ENCODE results near the gene LRRC36. TPM values are rescaled to one million over a fixed set of nuclear protein-coding genes. Genes with fewer than 3 reads are reported as not detected.
A peak's percentile ranks its signal among the peaks of the same experiment; 100 is the strongest.

The LRRC36 gene
- total RNA-seq, 8 experiments from 2014 or later = 0.43 to 1.5 (median 1.0) TPM; not detected in 4

- no peak overlapping the region for H3K4me3 ChIP-seq
- in situ Hi-C loops (cut with MboI; ENCODE audit: low pct_unique_long_range_greater_than_20kb in 2 of 9, low sequenced_read_pairs in 9 of 9, unreplicated experiment in 9 of 9) = loop anchor here in 4 of 9 experiments (25.0 kb wide), 3 partner anchors 158 to 483 kb away; partner anchors contain the start of genes CES2 (in 1 of the 4), CIAO2B (in 1 of the 4), FHOD1 (in 1 of the 4) and RRAD (in 1 of the 4)
- no peak for ATAC-seq (replicated peaks in 6 of 8)
- H3K27ac ChIP-seq = no peak overlapping the region
- H3K4me1 ChIP-seq (replicated peaks in 1 of 2) = peaks cover 17 to 21% of the 10 kb centered on the region in 2 donors
- WGBS, 10 experiments = 40 to 89% (median 85%) methylated on average over 1 to 3 of the region's 3 CpGs; no CpG with 5 or more reads in 6 of the 10 experiments
Measured at GRCh38 chr16:67419931-67420330, 93.3 kb downstream of the LRRC36 start.

- ATAC-seq (replicated peaks in 6 of 8) = no peak
- no peak overlapping the region for H3K27ac ChIP-seq
- H3K4me3 ChIP-seq = no peak overlapping the region
- in situ Hi-C loops (cut with MboI; ENCODE audit: low pct_unique_long_range_greater_than_20kb in 2 of 9, low sequenced_read_pairs in 9 of 9, unreplicated experiment in 9 of 9) = loop anchor here in 4 of 9 experiments (25.0 kb wide), 3 partner anchors 159 to 484 kb away; partner anchors contain the start of genes CES2 (in 1 of the 4), CIAO2B (in 1 of the 4), FHOD1 (in 1 of the 4) and RRAD (in 1 of the 4)
- 20 to 84% (median 38%) methylated on average over 1 to 4 of the region's 4 CpGs; no CpG with 5 or more reads in 3 of the 10 experiments for WGBS, 10 experiments
- H3K4me1 ChIP-seq (replicated peaks in 1 of 2) = peaks cover 16 to 20% of the 10 kb centered on the region in 2 donors
Measured at GRCh38 chr16:67421030-67421429, 94.4 kb downstream of the LRRC36 start.

- no peak overlapping the region for H3K27ac ChIP-seq
- peaks cover 16 to 17% of the 10 kb centered on the region in 2 donors for H3K4me1 ChIP-seq (replicated peaks in 1 of 2)
- H3K4me3 ChIP-seq = no peak overlapping the region
- in situ Hi-C loops (cut with MboI; ENCODE audit: low pct_unique_long_range_greater_than_20kb in 2 of 9, low sequenced_read_pairs in 9 of 9, unreplicated experiment in 9 of 9) = loop anchor here in 4 of 9 experiments (25.0 kb wide), 3 partner anchors 161 to 486 kb away; partner anchors contain the start of genes CES2 (in 1 of the 4), CIAO2B (in 1 of the 4), FHOD1 (in 1 of the 4) and RRAD (in 1 of the 4)
- 60 to 100% (median 92%) methylated on average over 1 to 5 of the region's 5 CpGs; no CpG with 5 or more reads in 3 of the 10 experiments for WGBS, 10 experiments
- no peak for ATAC-seq (replicated peaks in 6 of 8)
Measured at GRCh38 chr16:67423015-67423414, 96.4 kb downstream of the LRRC36 start.

- Histone ChIP-seq H3K4me3 (no peak overlapping the region), H3K27ac (no peak overlapping the region), H3K4me1 (replicated peaks in 1 of 2) (peaks cover 16 to 23% of the 10 kb centered on the region in 2 donors)
- WGBS, 10 experiments = 7 to 69% (median 34%) methylated on average over 2 to 6 of the region's 9 CpGs; no CpG with 5 or more reads in 1 of the 10 experiments
- in situ Hi-C loops (cut with MboI; ENCODE audit: low pct_unique_long_range_greater_than_20kb in 2 of 9, low sequenced_read_pairs in 9 of 9, unreplicated experiment in 9 of 9) = loop anchor here in 4 of 9 experiments (25.0 kb wide), 3 partner anchors 161 to 486 kb away; partner anchors contain the start of genes CES2 (in 1 of the 4), CIAO2B (in 1 of the 4), FHOD1 (in 1 of the 4) and RRAD (in 1 of the 4)
- peak in 2 of 8 experiments; percentile 41 to 50 for ATAC-seq (replicated peaks in 6 of 8)
Measured at GRCh38 chr16:67423611-67424260, 97.1 kb downstream of the LRRC36 start.

- Histone ChIP-seq H3K4me3 (no peak overlapping the region), H3K27ac (no peak overlapping the region), H3K4me1 (replicated peaks in 1 of 2) (peaks cover 16 to 23% of the 10 kb centered on the region in 2 donors)
- 31 to 100% (median 65%) methylated on average over 3 to 5 of the region's 5 CpGs; no CpG with 5 or more reads in 2 of the 10 experiments for WGBS, 10 experiments
- peak in 1 of 8 experiments; percentile 8 for ATAC-seq (replicated peaks in 6 of 8)
- in situ Hi-C loops (cut with MboI; ENCODE audit: low pct_unique_long_range_greater_than_20kb in 2 of 9, low sequenced_read_pairs in 9 of 9, unreplicated experiment in 9 of 9) = loop anchor here in 4 of 9 experiments (25.0 kb wide), 3 partner anchors 162 to 487 kb away; partner anchors contain the start of genes CES2 (in 1 of the 4), CIAO2B (in 1 of the 4), FHOD1 (in 1 of the 4) and RRAD (in 1 of the 4)
Measured at GRCh38 chr16:67424261-67424615, 97.6 kb downstream of the LRRC36 start.

GRCh38 chr16:67425061-67425460, 98.4 kb downstream of the LRRC36 start:
- 0 to 100% (median 50%) methylated on average over 1 to 6 of the region's 6 CpGs; no CpG with 5 or more reads in 2 of the 10 experiments for WGBS, 10 experiments
- in situ Hi-C loops (cut with MboI; ENCODE audit: low pct_unique_long_range_greater_than_20kb in 2 of 9, low sequenced_read_pairs in 9 of 9, unreplicated experiment in 9 of 9) = no loop called here
- H3K4me3 ChIP-seq = no peak overlapping the region
- peaks cover 18 to 23% of the 10 kb centered on the region in 2 donors for H3K4me1 ChIP-seq (replicated peaks in 1 of 2)
- peak in 3 of 8 experiments; percentile 53 to 71 (median 68) for ATAC-seq (replicated peaks in 6 of 8)
- H3K27ac ChIP-seq = no peak overlapping the region

- Histone ChIP-seq H3K4me3 (no peak overlapping the region), H3K4me1 (replicated peaks in 1 of 2) (peaks cover 20 to 27% of the 10 kb centered on the region in 2 donors), H3K27ac (no peak overlapping the region)
- in situ Hi-C loops (cut with MboI; ENCODE audit: low pct_unique_long_range_greater_than_20kb in 2 of 9, low sequenced_read_pairs in 9 of 9, unreplicated experiment in 9 of 9) = no loop called here
- 0 to 100% (median 87%) methylated on average over 1 to 2 of the region's 4 CpGs; no CpG with 5 or more reads in 4 of the 10 experiments for WGBS, 10 experiments
- peak in 1 of 8 experiments; percentile 2 for ATAC-seq (replicated peaks in 6 of 8)
Measured at GRCh38 chr16:67425580-67425979, 99.0 kb downstream of the LRRC36 start.

- WGBS, 10 experiments = 66 to 100% (median 85%) methylated on average over 1 to 6 of the region's 7 CpGs; no CpG with 5 or more reads in 3 of the 10 experiments
Measured at GRCh38 chr16:67426022-67426421, 99.4 kb downstream of the LRRC36 start.

GRCh38 chr16:67426950-67427349, 100.3 kb downstream of the LRRC36 start:
- ATAC-seq (replicated peaks in 6 of 8) = peak in 1 of 8 experiments; percentile 3
- Histone ChIP-seq H3K4me3 (no peak overlapping the region), H3K27ac (no peak overlapping the region), H3K4me1 (replicated peaks in 1 of 2) (peaks cover 22 to 37% of the 10 kb centered on the region in 2 donors)
- in situ Hi-C loops (cut with MboI; ENCODE audit: low pct_unique_long_range_greater_than_20kb in 2 of 9, low sequenced_read_pairs in 9 of 9, unreplicated experiment in 9 of 9) = no loop called here
- 30 to 94% (median 88%) methylated on average over 1 to 6 of the region's 7 CpGs; no CpG with 5 or more reads in 3 of the 10 experiments for WGBS, 10 experiments

More at GRCh38 chr16:67426022-67426421, 99.4 kb downstream of the LRRC36 start:
- H3K27ac ChIP-seq = no peak overlapping the region
- ATAC-seq (replicated peaks in 6 of 8) = no peak
- in situ Hi-C loops (cut with MboI; ENCODE audit: low pct_unique_long_range_greater_than_20kb in 2 of 9, low sequenced_read_pairs in 9 of 9, unreplicated experiment in 9 of 9) = no loop called here
- H3K4me3 ChIP-seq = no peak overlapping the region
- H3K4me1 ChIP-seq (replicated peaks in 1 of 2) = peaks cover 20 to 27% of the 10 kb centered on the region in 2 donors

- H3K27ac ChIP-seq = no peak overlapping the region
- no peak overlapping the region for H3K4me3 ChIP-seq
- WGBS, 10 experiments = 0 to 80% (median 43%) methylated on average over 1 to 6 of the region's 11 CpGs; no CpG with 5 or more reads in 6 of the 10 experiments
- ATAC-seq (replicated peaks in 6 of 8) = peak in 5 of 8 experiments; percentile 18 to 61 (median 33)
- in situ Hi-C loops (cut with MboI; ENCODE audit: low pct_unique_long_range_greater_than_20kb in 2 of 9, low sequenced_read_pairs in 9 of 9, unreplicated experiment in 9 of 9) = no loop called here
- H3K4me1 ChIP-seq (replicated peaks in 1 of 2) = peaks cover 34 to 49% of the 10 kb centered on the region in 2 donors
Measured at GRCh38 chr16:67428146-67428731, 101.6 kb downstream of the LRRC36 start.

- in situ Hi-C loops (cut with MboI; ENCODE audit: low pct_unique_long_range_greater_than_20kb in 2 of 9, low sequenced_read_pairs in 9 of 9, unreplicated experiment in 9 of 9) = no loop called here
- Histone ChIP-seq H3K4me3 (no peak overlapping the region), H3K4me1 (replicated peaks in 1 of 2) (peaks cover 32 to 47% of the 10 kb centered on the region in 2 donors), H3K27ac (no peak overlapping the region)
- WGBS, 10 experiments = 43 to 100% (median 96%) methylated on average over 1 to 2 of the region's 3 CpGs; no CpG with 5 or more reads in 4 of the 10 experiments
- ATAC-seq (replicated peaks in 6 of 8) = no peak
Measured at GRCh38 chr16:67429053-67429798, 102.6 kb downstream of the LRRC36 start.

All from motor neuron (in vitro differentiated cells).